Mesenteric fat pad (tissue), 1 donor: Measurements from ENCODE around the gene AP3S2. TPM values are rescaled to one million over a fixed set of nuclear protein-coding genes. Genes with fewer than 3 reads are reported as not detected.
"Not testable (repeated sequence)": the region's sequence is repeated elsewhere in the genome, so short reads cannot be mapped to it uniquely, and the experiment has no call there.

Experiments
- DNase-seq: peaks from one replicate; pipeline ENCODE4 v3.0.0-alpha.2; 2020; ENCODE audit warnings: low spot score
- microRNA-seq: library from miRNA; unstranded; fragments of <30 nt; microRNA quantifications from one replicate; pipeline ENCODE4 v1.2.0, GENCODE V29; 2020; ENCODE audit warnings: borderline number of aligned reads
- total RNA-seq: library from RNA; stranded (reverse); fragmentation: NEBNext Ultra II Directional; extraction: Animal tissue kit (Norgen Biotek cat#: 25700); gene quantifications from one replicate; pipeline ENCODE4 v1.2.1, GENCODE V29; 2021
- donor health status: DM: yes; HTN: yes; CAD: no.

The AP3S2 gene
- total RNA-seq, 1 donor from 2014 or later, result 27.3 TPM

- no peak for DNase-seq
Observed at GRCh38 chr15:89783111-89783860, 110.5 kb downstream of the AP3S2 start.

DNA sequence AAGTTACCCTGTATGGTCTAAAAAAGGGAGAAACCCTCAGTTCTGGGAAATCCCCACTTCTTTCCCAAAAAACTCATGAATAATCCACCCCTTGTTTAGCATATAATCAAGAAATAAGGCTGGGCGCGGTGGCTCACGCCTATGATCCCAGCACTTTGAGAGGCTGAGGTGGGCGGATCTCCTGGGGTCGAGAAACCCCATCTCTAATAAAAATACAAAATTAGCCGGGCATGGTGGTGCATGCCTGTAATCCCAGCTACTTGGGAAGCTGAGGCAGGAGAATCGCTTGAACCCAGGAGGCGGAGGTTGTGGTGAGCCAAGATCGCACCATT is 111.2 kb downstream of the AP3S2 start:
- DNase-seq, result not testable (repeated sequence)

DNA sequence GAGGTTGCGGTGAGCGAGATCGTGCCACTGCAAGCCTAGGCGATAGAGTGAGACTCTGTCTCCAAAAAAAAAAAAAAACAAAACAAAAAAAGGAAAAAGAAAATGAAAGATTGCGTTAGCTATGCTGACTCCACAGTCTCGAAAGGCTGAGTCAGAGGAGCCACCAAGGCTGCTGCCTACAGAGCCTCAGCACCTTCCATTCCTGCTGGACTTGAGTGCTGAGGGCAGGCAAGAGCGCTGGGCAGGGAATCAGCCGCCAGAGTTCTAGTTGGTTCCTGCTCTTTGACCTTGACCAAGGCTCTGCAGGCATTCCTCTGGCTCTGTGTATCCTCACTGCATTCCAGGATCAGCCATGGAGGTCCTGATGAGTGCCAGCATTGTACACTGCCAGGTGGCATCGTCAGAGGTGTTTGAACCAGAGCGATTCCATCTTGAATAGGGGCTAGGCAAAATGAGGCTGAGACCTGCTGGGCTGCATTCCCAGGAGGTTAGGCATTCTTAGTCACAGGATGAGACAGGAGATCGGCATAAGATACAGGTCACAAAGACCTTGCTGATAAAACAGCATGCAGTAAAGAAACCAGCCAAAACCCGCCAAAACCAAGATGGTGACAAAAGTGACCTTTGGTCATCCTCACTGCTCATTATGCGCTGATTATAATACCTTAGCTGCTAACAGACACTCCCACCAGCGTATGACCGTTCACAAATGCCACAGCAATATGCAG is 111.7 kb downstream of the AP3S2 start:
- no peak for DNase-seq

GRCh38 chr15:89781055-89781454 is 112.7 kb downstream of the AP3S2 start:
- DNase-seq, result no peak

- no peak for DNase-seq
Observed at GRCh38 chr15:89780601-89781000, 113.2 kb downstream of the AP3S2 start.

Small RNA genes lying within 50 kb of the gene (microRNA-seq; reads per million reads assigned to microRNA genes)
- gene MIR5009, result not detected
- gene MIR5094, result not detected

Other genes starting within 250 kb of the AP3S2 start
- 12.7 TPM for gene KIF7, start 238.5 kb downstream of the AP3S2 start, total RNA-seq
- gene PLIN1, start 214.6 kb downstream of the AP3S2 start, total RNA-seq, result 1,691 TPM
- gene PEX11A, start 203.2 kb downstream of the AP3S2 start, total RNA-seq, result 103 TPM
- gene WDR93, start 203.2 kb downstream of the AP3S2 start, total RNA-seq, result 0.32 TPM
- gene MESP1, start 142.7 kb downstream of the AP3S2 start, total RNA-seq, result 16.0 TPM
- gene MESP2, start 117.7 kb downstream of the AP3S2 start, total RNA-seq, result 0.96 TPM
- 50.3 TPM for gene ANPEP, start 79.1 kb downstream of the AP3S2 start, total RNA-seq
- gene ARPIN, start 19.0 kb upstream of the AP3S2 start, total RNA-seq, result 17.7 TPM
- 11.5 TPM for gene ZNF710, start 107.3 kb upstream of the AP3S2 start, total RNA-seq
- 56.1 TPM for gene IDH2, start 208.5 kb upstream of the AP3S2 start, total RNA-seq